Measurements from ENCODE around the gene WAS. TPM values are rescaled to one million over a fixed set of nuclear protein-coding genes. Genes with fewer than 3 reads are reported as not detected.
"Not testable (repeated sequence)": the region's sequence is repeated elsewhere in the genome, so short reads cannot be mapped to it uniquely, and the experiment has no call there.

WAS gene
- total RNA-seq, 1 donor from 2014 or later = 25.3 TPM

DNA sequence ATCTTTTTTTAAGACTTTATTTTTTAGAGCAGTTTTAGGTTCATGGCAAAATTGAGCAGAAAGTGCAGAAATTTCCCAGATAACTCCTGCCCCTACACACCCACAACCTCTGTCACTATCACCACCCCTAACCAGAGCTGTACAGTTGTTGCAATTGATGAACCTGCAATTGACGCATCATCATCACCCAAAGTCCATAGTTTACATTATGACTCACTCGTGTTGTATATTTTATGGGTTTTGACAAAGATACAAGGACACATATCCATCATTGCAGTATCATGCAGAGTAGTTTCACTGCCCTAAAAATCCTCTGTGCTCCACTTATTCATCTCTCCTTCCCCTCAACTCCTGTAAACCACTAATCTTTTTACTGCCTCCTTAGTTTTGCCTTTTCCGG is 34.5 kb upstream of the WAS start:
- no peak overlapping the region for H3K27ac ChIP-seq
- H3K36me3 ChIP-seq = no peaks in the 10 kb centered on the region
- no peaks in the 10 kb centered on the region for H3K9me3 ChIP-seq
- TF ChIP-seq, protein P1, sequence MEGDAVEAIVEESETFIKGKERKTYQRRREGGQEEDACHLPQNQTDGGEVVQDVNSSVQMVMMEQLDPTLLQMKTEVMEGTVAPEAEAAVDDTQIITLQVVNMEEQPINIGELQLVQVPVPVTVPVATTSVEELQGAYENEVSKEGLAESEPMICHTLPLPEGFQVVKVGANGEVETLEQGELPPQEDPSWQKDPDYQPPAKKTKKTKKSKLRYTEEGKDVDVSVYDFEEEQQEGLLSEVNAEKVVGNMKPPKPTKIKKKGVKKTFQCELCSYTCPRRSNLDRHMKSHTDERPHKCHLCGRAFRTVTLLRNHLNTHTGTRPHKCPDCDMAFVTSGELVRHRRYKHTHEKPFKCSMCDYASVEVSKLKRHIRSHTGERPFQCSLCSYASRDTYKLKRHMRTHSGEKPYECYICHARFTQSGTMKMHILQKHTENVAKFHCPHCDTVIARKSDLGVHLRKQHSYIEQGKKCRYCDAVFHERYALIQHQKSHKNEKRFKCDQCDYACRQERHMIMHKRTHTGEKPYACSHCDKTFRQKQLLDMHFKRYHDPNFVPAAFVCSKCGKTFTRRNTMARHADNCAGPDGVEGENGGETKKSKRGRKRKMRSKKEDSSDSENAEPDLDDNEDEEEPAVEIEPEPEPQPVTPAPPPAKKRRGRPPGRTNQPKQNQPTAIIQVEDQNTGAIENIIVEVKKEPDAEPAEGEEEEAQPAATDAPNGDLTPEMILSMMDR (IDR thresholded peaks at IDR 0.05) = no peak
- ATAC-seq (no peak), DNase-seq (no peak)
- H3K4me3 ChIP-seq = no peak overlapping the region
- H3K4me1 ChIP-seq = no peaks in the 10 kb centered on the region
- intact Hi-C loops (cut with DNase I) = no loop called here
- no peaks in the 10 kb centered on the region for H3K27me3 ChIP-seq

DNA sequence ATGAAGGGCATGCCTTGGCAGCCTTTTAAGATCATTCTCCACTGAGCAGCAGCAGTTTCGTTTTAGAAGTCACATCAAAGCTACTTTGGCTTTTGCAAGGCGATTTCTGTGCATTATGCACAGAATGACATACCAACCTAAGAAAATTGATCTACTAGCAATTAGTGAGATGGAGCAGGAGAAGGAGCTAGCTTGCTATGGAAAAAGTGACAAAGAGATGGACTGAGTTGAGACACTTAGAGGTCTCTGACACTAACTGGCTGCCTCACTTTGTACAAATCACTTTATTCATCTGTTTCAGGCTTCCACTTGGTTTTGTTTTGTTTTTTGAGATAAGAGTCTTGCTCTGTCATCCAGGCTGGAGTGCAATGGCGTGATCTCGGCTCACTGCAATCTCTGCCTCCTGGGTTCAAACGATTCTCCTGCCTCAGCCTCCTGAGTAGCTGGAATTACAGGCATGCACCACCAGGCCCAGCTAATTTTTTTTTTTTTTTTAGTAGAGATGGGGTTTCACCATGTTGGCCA is 31.5 kb upstream of the WAS start:
- H3K9me3 ChIP-seq; H3K4me1 ChIP-seq; intact Hi-C loops (cut with DNase I); H3K27me3 ChIP-seq; H3K4me3 ChIP-seq; ATAC-seq; H3K36me3 ChIP-seq; DNase-seq; H3K27ac ChIP-seq: not testable (repeated sequence)

DNA sequence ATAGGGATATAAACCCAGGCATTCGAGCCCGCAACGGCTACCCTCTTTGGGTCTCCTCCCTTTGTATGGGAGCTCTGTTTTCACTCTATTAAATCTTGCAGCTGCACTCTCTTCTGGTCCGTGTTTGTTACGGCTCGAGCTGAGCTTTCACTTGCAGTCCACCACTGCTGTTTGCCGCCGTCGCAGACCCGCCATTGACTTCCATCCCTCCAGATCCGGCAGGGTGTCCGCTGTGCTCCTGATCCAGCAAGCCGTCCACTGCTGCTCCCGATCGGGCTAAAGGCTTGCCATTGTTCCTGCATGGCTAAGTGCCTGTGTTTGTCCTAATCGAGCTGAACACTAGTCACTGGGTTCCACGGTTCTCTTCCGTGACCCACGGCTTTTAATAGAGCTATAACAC is 28.9 kb upstream of the WAS start:
- H3K4me1 ChIP-seq; H3K36me3 ChIP-seq; H3K27me3 ChIP-seq; ATAC-seq; H3K4me3 ChIP-seq; DNase-seq; intact Hi-C loops (cut with DNase I); H3K9me3 ChIP-seq; H3K27ac ChIP-seq: not testable (repeated sequence)

DNA sequence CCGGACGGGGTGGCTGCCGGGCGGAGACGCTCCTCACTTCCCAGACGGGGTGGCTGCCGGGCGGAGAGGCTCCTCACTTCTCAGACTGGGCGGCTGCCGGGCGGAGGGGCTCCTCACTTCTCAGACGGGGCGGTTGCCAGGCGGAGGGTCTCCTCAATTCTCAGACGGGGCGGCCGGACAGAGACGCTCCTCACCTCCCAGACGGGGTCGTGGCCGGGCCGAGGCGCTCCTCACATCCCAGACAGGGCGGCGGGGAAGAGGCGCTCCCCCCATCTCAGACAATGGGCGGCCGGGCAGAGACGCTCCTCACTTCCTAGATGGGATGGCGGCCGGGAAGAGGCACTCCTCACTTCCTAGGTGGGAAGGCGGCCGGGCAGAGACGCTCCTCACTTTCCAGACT is 23.9 kb upstream of the WAS start:
- H3K36me3 ChIP-seq, DNase-seq: not testable (repeated sequence)

DNA sequence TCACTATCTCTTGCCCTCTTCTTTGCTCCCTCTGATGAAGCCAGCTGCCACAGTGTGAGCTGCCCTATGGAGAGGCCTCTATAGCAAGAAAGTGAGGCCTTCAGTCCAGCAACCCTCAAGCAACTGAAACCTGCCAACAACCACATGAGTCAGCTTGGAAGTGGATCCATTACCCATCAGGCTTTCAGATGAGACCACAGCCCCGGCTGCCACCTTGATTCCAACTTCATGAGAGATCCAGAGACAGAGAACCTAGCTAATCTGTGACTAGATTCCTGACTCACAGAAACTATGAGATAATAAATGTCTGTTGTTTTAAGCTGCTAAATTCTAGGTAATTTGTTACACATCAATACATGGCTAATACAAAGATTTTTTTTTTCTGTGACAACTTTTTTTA is 20.4 kb upstream of the WAS start:
- Histone ChIP-seq H3K4me1 (no peaks in the 10 kb centered on the region), H3K9me3 (no peaks in the 10 kb centered on the region), H3K27ac (no peak overlapping the region), H3K27me3 (no peaks in the 10 kb centered on the region), H3K4me3 (no peak overlapping the region), H3K36me3 (no peaks in the 10 kb centered on the region)
- intact Hi-C loops (cut with DNase I) = no loop called here
- TF ChIP-seq, protein P1 (IDR thresholded peaks at IDR 0.05) = no peak
- no peak for DNase-seq
- no peak for ATAC-seq

More for the DNA sequence above, 23.9 kb upstream of the WAS start:
- H3K9me3 ChIP-seq; intact Hi-C loops (cut with DNase I); ATAC-seq; H3K4me1 ChIP-seq; H3K27me3 ChIP-seq; H3K27ac ChIP-seq; H3K4me3 ChIP-seq: not testable (repeated sequence)

DNA sequence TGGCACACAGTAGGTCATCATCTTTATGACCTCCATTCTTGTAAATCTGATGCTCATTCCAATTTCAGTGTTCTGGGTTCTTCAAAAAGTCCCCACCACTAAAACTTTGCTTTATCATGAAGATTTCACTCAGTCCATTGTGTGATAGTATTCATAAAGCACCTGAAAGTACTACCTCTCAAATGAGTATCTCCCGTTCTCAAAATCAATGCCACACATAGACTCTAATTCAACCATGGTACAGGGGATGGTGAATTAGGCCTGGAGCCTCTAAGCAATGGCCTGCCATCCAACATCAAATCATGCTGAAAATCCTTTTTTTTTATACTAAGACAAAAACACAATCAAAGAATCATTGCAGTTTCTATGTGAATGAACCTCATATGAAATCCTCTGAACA is 19.4 kb upstream of the WAS start:
- ATAC-seq (no peak), DNase-seq (no peak)
- H3K27ac ChIP-seq = no peak overlapping the region
- no peak overlapping the region for H3K4me3 ChIP-seq
- H3K9me3 ChIP-seq = no peaks in the 10 kb centered on the region
- TF ChIP-seq, protein P1 (IDR thresholded peaks at IDR 0.05) = no peak
- intact Hi-C loops (cut with DNase I) = no loop called here
- H3K27me3 ChIP-seq = no peaks in the 10 kb centered on the region
- H3K4me1 ChIP-seq = no peaks in the 10 kb centered on the region
- no peaks in the 10 kb centered on the region for H3K36me3 ChIP-seq

DNA sequence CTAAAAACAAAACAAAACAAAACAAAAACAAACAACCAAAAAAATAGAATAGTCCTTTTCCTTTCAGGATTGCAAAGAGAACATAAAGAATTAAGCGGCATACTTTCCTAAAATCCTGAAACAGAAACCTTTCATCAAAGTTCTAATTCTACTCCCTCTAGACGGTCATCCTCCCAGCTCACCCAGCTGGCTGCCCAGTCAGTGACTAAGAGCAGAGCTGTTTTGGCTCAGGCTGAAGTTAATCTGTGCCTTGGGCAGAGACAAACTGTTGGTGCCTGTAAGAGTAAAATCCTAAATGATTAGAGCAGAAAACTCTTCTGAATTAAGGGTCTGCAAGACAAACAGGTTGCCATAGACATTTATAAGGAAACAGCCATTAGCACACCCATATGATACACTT is 17.6 kb upstream of the WAS start:
- no peak overlapping the region for H3K27ac ChIP-seq
- DNase-seq (no peak), ATAC-seq (no peak)
- H3K27me3 ChIP-seq = no peaks in the 10 kb centered on the region
- no peak overlapping the region for H3K4me3 ChIP-seq
- H3K9me3 ChIP-seq = no peaks in the 10 kb centered on the region
- H3K36me3 ChIP-seq = no peaks in the 10 kb centered on the region
- no peaks in the 10 kb centered on the region for H3K4me1 ChIP-seq
- TF ChIP-seq, protein P1 (IDR thresholded peaks at IDR 0.05) = no peak
- intact Hi-C loops (cut with DNase I) = no loop called here
